ENCODE measurements around the gene STEAP4.

- TF ChIP-seq CTCF (IDR thresholded peaks at IDR 0.05) (no peak), ZFP36 (IDR thresholded peaks at IDR 0.05; ENCODE audit: borderline replicate concordance, partially characterized antibody) (no peak), ZNF302 (CRISPR knock-in tag; IDR thresholded peaks at IDR 0.05) (no peak), BHLHE40 (IDR thresholded peaks at IDR 0.05; ENCODE audit: low read depth, low read length) (no peak), POLR2A (IDR thresholded peaks at IDR 0.05; ENCODE audit: low read length) (no peak), MAZ (IDR thresholded peaks at IDR 0.05; ENCODE audit: borderline replicate concordance, low read depth, low read length) (no peak), SREBF2 (IDR thresholded peaks at IDR 0.05) (no peak), REST (IDR thresholded peaks at IDR 0.05) (no peak), CHD2 (IDR thresholded peaks at IDR 0.05; ENCODE audit: low read length, partially characterized antibody) (no peak), USF2 (IDR thresholded peaks at IDR 0.05) (no peak), JUNB (IDR thresholded peaks at IDR 0.05) (no peak)
Observed at GRCh38 chr7:88256906-88257305, 49.8 kb downstream of the STEAP4 start.

Data from A549 (cell line).